Measurements from ENCODE around the gene CHRM1. TPM values are rescaled to one million over a fixed set of nuclear protein-coding genes. Genes with fewer than 3 reads are reported as not detected.

CHRM1 gene, protein sequence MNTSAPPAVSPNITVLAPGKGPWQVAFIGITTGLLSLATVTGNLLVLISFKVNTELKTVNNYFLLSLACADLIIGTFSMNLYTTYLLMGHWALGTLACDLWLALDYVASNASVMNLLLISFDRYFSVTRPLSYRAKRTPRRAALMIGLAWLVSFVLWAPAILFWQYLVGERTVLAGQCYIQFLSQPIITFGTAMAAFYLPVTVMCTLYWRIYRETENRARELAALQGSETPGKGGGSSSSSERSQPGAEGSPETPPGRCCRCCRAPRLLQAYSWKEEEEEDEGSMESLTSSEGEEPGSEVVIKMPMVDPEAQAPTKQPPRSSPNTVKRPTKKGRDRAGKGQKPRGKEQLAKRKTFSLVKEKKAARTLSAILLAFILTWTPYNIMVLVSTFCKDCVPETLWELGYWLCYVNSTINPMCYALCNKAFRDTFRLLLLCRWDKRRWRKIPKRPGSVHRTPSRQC
- total RNA-seq (2021; ENCODE audit: unreplicated experiment) (0.10 TPM), Bru-seq, nascent RNA (not detected), BruChase-seq, experiment 1, labeled RNA remaining after a 6-hour chase (not detected), BruChase-seq, experiment 2, labeled RNA remaining after a 2-hour chase (not detected)
- 0.23 TPM in 1 of 2 replicates, not detected in the other for polyA plus RNA-seq (2012)
- long read RNA-seq, partial matches to known transcripts = 0 of 1 reads
- long read RNA-seq, other reads (novel, unspliced or antisense) = 0 of 1 reads

DNA sequence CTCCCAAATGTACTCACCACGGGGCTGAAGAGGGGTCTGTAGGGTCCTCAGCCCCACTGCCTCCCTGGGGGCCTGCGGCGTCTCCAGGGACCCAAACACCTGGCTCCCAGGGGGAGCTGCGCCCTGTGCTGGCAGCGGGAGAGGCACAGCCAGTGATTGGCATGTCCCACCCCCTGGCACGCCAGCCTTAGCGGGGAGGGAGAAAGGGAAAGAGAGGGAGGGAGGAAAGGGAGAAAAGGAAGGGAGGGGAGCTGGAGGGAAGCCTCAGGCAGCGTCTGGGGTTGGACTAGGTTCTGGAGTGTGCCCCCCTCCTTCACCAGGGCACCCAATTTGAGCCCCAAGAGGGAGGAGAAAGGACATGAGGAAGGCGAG lies at the start of gene CHRM1:
CHRM1 (minus strand) TSS at position 163 of the 372 bp plus-strand sequence. CDS start 10,263 bp downstream, outside the sequence.
- TF ChIP-seq ZNF274 (IDR thresholded peaks at IDR 0.05; ENCODE audit: low read depth, low read length) (no peak), ELF1 (IDR thresholded peaks at IDR 0.05; ENCODE audit: borderline replicate concordance, low read depth) (no peak), SP1 (IDR thresholded peaks at IDR 0.05; ENCODE audit: low read depth) (no peak), CEBPB (IDR thresholded peaks at IDR 0.05; ENCODE audit: low read depth) (no peak), SIN3A (IDR thresholded peaks at IDR 0.05; ENCODE audit: low read depth) (no peak), EZH2phosphoT487 (IDR thresholded peaks at IDR 0.05; ENCODE audit: borderline replicate concordance) (no peak), CBX3 (IDR thresholded peaks at IDR 0.05; ENCODE audit: low read depth) (no peak), RAD21 (IDR thresholded peaks at IDR 0.05; ENCODE audit: low read depth) (no peak), YY1 (IDR thresholded peaks at IDR 0.05; ENCODE audit: extremely low read depth, insufficient replicate concordance, low read depth, low read length) (no peak), EZH2 (IDR thresholded peaks at IDR 0.05) (no peak)
- TF ChIP-seq, protein P1, sequence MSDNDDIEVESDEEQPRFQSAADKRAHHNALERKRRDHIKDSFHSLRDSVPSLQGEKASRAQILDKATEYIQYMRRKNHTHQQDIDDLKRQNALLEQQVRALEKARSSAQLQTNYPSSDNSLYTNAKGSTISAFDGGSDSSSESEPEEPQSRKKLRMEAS (IDR thresholded peaks at IDR 0.05) = no peak
- TF ChIP-seq, protein P2, sequence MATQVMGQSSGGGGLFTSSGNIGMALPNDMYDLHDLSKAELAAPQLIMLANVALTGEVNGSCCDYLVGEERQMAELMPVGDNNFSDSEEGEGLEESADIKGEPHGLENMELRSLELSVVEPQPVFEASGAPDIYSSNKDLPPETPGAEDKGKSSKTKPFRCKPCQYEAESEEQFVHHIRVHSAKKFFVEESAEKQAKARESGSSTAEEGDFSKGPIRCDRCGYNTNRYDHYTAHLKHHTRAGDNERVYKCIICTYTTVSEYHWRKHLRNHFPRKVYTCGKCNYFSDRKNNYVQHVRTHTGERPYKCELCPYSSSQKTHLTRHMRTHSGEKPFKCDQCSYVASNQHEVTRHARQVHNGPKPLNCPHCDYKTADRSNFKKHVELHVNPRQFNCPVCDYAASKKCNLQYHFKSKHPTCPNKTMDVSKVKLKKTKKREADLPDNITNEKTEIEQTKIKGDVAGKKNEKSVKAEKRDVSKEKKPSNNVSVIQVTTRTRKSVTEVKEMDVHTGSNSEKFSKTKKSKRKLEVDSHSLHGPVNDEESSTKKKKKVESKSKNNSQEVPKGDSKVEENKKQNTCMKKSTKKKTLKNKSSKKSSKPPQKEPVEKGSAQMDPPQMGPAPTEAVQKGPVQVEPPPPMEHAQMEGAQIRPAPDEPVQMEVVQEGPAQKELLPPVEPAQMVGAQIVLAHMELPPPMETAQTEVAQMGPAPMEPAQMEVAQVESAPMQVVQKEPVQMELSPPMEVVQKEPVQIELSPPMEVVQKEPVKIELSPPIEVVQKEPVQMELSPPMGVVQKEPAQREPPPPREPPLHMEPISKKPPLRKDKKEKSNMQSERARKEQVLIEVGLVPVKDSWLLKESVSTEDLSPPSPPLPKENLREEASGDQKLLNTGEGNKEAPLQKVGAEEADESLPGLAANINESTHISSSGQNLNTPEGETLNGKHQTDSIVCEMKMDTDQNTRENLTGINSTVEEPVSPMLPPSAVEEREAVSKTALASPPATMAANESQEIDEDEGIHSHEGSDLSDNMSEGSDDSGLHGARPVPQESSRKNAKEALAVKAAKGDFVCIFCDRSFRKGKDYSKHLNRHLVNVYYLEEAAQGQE (IDR thresholded peaks at IDR 0.05; ENCODE audit: low read depth) = no peak
- TF ChIP-seq, protein P3, sequence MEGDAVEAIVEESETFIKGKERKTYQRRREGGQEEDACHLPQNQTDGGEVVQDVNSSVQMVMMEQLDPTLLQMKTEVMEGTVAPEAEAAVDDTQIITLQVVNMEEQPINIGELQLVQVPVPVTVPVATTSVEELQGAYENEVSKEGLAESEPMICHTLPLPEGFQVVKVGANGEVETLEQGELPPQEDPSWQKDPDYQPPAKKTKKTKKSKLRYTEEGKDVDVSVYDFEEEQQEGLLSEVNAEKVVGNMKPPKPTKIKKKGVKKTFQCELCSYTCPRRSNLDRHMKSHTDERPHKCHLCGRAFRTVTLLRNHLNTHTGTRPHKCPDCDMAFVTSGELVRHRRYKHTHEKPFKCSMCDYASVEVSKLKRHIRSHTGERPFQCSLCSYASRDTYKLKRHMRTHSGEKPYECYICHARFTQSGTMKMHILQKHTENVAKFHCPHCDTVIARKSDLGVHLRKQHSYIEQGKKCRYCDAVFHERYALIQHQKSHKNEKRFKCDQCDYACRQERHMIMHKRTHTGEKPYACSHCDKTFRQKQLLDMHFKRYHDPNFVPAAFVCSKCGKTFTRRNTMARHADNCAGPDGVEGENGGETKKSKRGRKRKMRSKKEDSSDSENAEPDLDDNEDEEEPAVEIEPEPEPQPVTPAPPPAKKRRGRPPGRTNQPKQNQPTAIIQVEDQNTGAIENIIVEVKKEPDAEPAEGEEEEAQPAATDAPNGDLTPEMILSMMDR (IDR thresholded peaks at IDR 0.05 in 2 of 3, conservative IDR thresholded peaks at IDR 0.05 in 1 of 3; ENCODE audit: borderline replicate concordance in 1 of 3, insufficient read depth in 1 of 3, low read depth in 2 of 3, low read length in 2 of 3) = no peak
- TF ChIP-seq, protein P4, sequence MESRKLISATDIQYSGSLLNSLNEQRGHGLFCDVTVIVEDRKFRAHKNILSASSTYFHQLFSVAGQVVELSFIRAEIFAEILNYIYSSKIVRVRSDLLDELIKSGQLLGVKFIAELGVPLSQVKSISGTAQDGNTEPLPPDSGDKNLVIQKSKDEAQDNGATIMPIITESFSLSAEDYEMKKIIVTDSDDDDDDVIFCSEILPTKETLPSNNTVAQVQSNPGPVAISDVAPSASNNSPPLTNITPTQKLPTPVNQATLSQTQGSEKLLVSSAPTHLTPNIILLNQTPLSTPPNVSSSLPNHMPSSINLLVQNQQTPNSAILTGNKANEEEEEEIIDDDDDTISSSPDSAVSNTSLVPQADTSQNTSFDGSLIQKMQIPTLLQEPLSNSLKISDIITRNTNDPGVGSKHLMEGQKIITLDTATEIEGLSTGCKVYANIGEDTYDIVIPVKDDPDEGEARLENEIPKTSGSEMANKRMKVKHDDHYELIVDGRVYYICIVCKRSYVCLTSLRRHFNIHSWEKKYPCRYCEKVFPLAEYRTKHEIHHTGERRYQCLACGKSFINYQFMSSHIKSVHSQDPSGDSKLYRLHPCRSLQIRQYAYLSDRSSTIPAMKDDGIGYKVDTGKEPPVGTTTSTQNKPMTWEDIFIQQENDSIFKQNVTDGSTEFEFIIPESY (IDR thresholded peaks at IDR 0.05; ENCODE audit: extremely low read depth, insufficient replicate concordance, low read length) = no peak
- intact Hi-C loops (cut with micrococcal nuclease) = no loop called here
- Histone ChIP-seq H2AFZ (ENCODE audit: low read depth, low read length, poor library complexity, severe bottlenecking) (peak within 1 kb of the TSS; percentile 54), H3K4me1 (ENCODE audit: control insufficient read depth in 1 of 2, insufficient read depth in 2 of 2, low read length in 2 of 2) (peaks cover 7 to 17% of the 10 kb centered on the region in 2 experiments), H4K20me1 (ENCODE audit: insufficient read depth) (no peaks in the 10 kb centered on the region), H3K4me2 (ENCODE audit: low read length) (peak within 1 kb of the TSS; percentile 73), H3K9me3 (ENCODE audit: control insufficient read depth in 1 of 2, insufficient read depth in 1 of 2, low read depth in 1 of 2, low read length in 2 of 2) (no peaks in the 10 kb centered on the region), H3K9me2 (ENCODE audit: insufficient read depth) (no peaks in the 10 kb centered on the region), H3K36me3 (ENCODE audit: control insufficient read depth in 1 of 2, insufficient read depth in 2 of 2, low read length in 2 of 2) (no peaks in the 10 kb centered on the region), H3K9ac (ENCODE audit: low read length) (0 out of 2 replicates have a peak within 1 kb of the TSS, but pooled peaks have one; percentile 14), H3K27me3 (ENCODE audit: insufficient read depth, low read length) (no peaks in the 10 kb centered on the region; the same call in 1 of the 2 replicates), H3K79me2 (ENCODE audit: insufficient read depth, low read length) (no peaks in the 10 kb centered on the region), H3K4me3 (replicated peaks in 1 of 2; ENCODE audit: low read depth in 1 of 2, low read length in 2 of 2) (peak within 1 kb of the TSS; percentile 13 to 32), H3K27ac (ENCODE audit: low read depth, low read length) (no peak within 1 kb of the TSS)
- POLR2A ChIA-PET = interaction anchor here (0.6 kb wide), 1 partner anchor 446 kb away, joined by 3 read pairs; no protein-coding TSS in a partner anchor
- ATAC-seq (peak; percentile 63), DNase-seq (ENCODE audit: low read depth, low spot score) (no peak)
- CTCF ChIA-PET = interaction anchor here (1.1 to 2.3 kb wide), 4 partner anchors 12 to 100 kb away, joined by 3 to 8 read pairs (median 6); no protein-coding TSS in a partner anchor
- RAD21 ChIA-PET (ENCODE audit: low non-redundant PET in 1 of 2, low total read pairs in 2 of 2, uncharacterized antibody in 2 of 2, unreplicated experiment in 2 of 2) = interaction anchor here in 1 of 2 experiments (0.7 kb wide), 1 partner anchor 103 kb away, joined by 3 read pairs; no protein-coding TSS in a partner anchor
- no TSS peak for BruUV-seq (replicated peaks)
